Colonic mucosa (tissue), 4 donors: ENCODE data around the gene SOD2. TPM values are rescaled to one million over a fixed set of nuclear protein-coding genes. Genes with fewer than 3 reads are reported as not detected.
"Not testable (repeated sequence)": the region's sequence is repeated elsewhere in the genome, so short reads cannot be mapped to it uniquely, and the experiment has no call there.

Source experiments
- DNase-seq: peaks from one replicate; pipeline ENCODE4 v3.0.0-alpha.2; 2020
- H3K27ac ChIP-seq: fragments of 200-600 bp; one replicate; pipeline ENCODE4 v1.8.0; 2021
- H3K27me3 ChIP-seq: fragments of 200-600 bp; one replicate; pipeline ENCODE4 v1.8.0; 2021
- H3K36me3 ChIP-seq: fragments of 200-600 bp; one replicate; pipeline ENCODE4 v1.8.0; 2021
- H3K4me1 ChIP-seq: fragments of 200-600 bp; one replicate; pipeline ENCODE4 v1.8.0; 2021; ENCODE audit warnings: mild to moderate bottlenecking
- H3K4me3 ChIP-seq: fragments of 200-600 bp; one replicate; pipeline ENCODE4 v1.8.0; 2021
- H3K9ac ChIP-seq, 2 donors: one replicate each; pipeline ENCODE4 v1.7.0; 2013; ENCODE audit warnings: control low read depth in 2 of 2, low read depth in 2 of 2, low read length in 2 of 2
- H3K9me3 ChIP-seq: fragments of 200-600 bp; one replicate; pipeline ENCODE4 v1.8.0; 2021
- intact Hi-C: fragments of 100-400 bp; cut with DNase I; formaldehyde crosslinking; loops from one replicate; pipeline ENCODE4 v1.14.1; 2022
- total RNA-seq, 2 donors: library from RNA; stranded (reverse); fragmentation: NEBNext Ultra II Directional in 1 of 2; extraction: Animal tissue kit (Norgen Biotek cat#: 25700) in 1 of 2; gene quantifications; one replicate each; pipeline ENCODE4 v1.2.1, GENCODE V29; 2021
- TF ChIP-seq, protein P1 (sequence below): fragments of 200-600 bp; IDR thresholded peaks from one replicate; pipeline ENCODE4 v1.8.0; 2022; ENCODE audit warnings: antibody characterized with exemption, mild to moderate bottlenecking
- donor health status: healthy.
- donor health status: DM: no; HTN: no; CAD: no.
- donor health status: DM: no; HTN: no; CAD: no.

SOD2 gene
- total RNA-seq, 2 donors from 2014 or later: 199 to 365 TPM

DNA sequence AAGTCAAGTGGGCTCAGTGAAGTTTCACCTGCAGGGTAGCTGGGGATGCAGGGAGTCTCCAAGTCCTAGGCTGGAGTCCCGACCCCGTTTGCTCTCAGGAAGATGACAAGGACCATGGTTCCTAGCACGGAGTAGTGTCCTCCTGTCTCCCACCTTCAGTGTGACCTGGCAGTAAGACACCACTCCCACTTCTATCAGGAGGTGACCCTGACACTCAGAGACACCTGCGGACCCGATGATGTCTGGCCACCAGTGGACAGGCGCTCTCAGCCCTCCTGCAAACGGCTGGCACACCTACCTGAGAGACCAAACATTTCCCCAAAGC, 1.1 kb downstream of the SOD2 start:
- Histone ChIP-seq H3K27ac (peak overlapping the region; percentile 99), H3K9me3 (no peaks in the 10 kb centered on the region), H3K9ac (peak overlapping the region; percentile 96 to 98), H3K4me3 (peak overlapping the region; percentile 97), H3K36me3 (no peaks in the 10 kb centered on the region), H3K4me1 (no peaks in the 10 kb centered on the region), H3K27me3 (no peaks in the 10 kb centered on the region)
- DNase-seq: no peak
- intact Hi-C loops: loop anchor here (5.0 kb wide), 2 partner anchors 35 to 95 kb away; partner anchors contain the start of genes TCP1 and WTAP
- TF ChIP-seq, protein P1, sequence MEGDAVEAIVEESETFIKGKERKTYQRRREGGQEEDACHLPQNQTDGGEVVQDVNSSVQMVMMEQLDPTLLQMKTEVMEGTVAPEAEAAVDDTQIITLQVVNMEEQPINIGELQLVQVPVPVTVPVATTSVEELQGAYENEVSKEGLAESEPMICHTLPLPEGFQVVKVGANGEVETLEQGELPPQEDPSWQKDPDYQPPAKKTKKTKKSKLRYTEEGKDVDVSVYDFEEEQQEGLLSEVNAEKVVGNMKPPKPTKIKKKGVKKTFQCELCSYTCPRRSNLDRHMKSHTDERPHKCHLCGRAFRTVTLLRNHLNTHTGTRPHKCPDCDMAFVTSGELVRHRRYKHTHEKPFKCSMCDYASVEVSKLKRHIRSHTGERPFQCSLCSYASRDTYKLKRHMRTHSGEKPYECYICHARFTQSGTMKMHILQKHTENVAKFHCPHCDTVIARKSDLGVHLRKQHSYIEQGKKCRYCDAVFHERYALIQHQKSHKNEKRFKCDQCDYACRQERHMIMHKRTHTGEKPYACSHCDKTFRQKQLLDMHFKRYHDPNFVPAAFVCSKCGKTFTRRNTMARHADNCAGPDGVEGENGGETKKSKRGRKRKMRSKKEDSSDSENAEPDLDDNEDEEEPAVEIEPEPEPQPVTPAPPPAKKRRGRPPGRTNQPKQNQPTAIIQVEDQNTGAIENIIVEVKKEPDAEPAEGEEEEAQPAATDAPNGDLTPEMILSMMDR: no peak

DNA sequence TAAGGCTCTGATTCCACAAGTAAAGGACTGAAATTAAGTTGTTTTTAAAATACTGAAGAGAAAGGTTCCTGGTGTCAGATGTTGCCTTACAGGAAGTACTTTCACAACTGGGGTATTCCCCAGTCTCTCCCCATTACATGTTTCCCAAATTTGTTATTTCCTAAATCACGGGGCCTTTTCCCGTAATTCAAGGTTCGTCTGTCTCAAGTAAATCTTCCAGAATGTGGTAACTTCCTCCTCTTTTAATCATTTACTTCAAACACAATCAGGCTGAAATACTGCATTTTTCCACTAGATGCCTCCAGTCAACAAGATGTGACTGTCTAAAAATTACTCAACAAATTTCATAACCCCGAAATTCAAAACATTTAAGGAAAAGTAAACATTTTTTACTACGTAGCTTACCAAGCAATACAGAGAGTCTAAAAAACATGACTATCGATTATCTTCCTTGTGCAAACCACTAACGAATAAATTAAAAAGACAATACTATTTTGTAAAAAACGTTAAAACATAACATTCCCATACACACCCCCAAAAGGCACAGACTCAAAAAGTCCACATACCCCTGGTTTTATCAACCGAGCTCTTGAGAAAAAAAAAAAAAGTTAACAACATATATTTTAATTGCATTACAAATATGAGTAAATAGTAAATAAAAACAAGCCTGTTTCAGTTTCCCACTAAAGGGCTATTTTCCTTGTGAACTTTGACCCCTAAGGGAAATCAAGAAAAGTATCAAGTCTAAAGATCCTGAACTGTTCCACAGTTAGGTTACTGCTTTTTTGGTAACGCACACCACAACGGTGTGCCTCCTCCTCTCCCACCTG, 1.7 kb downstream of the SOD2 start:
- no peaks in the 10 kb centered on the region for H3K4me1 ChIP-seq
- H3K4me3 ChIP-seq: peak overlapping the region; percentile 97
- H3K36me3 ChIP-seq: no peaks in the 10 kb centered on the region
- peak; percentile 57 for DNase-seq
- peak overlapping the region; percentile 96 to 98 for H3K9ac ChIP-seq
- TF ChIP-seq, protein P1: peak; percentile 74
- H3K9me3 ChIP-seq: no peaks in the 10 kb centered on the region
- peak overlapping the region; percentile 99 for H3K27ac ChIP-seq
- no peaks in the 10 kb centered on the region for H3K27me3 ChIP-seq
- intact Hi-C loops: loop anchor here (5.0 kb wide), 2 partner anchors 36 to 96 kb away; partner anchors contain the start of genes TCP1 and WTAP

DNA sequence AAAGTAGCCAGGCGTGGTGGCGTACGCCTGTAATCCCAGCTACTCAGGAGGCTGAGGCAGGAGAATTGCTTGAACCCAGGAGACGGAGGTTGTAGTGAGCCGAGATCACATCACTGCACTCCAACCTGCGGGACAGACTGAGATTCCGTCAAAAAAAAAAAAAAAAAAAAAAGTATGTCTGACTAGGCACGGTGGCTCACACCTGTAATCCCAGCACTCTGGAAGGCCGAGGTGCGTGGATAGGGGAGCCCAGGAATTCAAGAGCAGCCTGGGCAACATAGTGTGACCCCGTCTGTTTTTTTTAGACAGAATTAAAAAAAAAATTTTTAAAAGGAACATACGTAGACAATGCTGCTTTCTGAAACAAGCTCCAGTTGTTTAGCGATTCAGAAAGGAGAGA, 2.9 kb downstream of the SOD2 start:
- H3K27ac ChIP-seq, H3K4me1 ChIP-seq, H3K4me3 ChIP-seq, DNase-seq, H3K27me3 ChIP-seq, H3K9ac ChIP-seq, H3K36me3 ChIP-seq, H3K9me3 ChIP-seq: not testable (repeated sequence)
- intact Hi-C loops: loop anchor here (5.0 kb wide), 2 partner anchors 37 to 97 kb away; partner anchors contain the start of genes TCP1 and WTAP

DNA sequence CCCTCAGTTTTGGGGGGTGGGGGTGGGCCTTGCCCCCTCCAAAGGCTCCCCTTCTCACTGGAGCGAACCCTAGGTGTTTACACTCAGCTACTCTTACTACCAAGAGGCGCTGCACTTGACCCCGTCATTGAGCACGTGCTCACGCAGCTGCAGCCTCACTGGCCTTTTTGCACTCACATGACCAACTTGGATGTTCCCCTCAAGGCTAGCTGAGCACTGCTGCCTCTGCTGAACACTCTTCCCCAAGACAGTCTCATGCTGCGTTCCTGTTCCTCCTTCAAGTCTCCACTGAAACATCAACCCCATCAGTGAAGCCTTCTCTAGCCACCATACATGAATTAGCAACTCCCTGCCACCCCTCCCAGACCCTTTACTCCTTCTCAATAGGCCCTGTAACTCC, 4.0 kb downstream of the SOD2 start:
- intact Hi-C loops: loop anchor here (10.0 kb wide), 1 partner anchor 166 kb away; no protein-coding TSS in a partner anchor
- DNase-seq: no peak
- Histone ChIP-seq H3K9me3 (no peaks in the 10 kb centered on the region), H3K27ac (no peak overlapping the region), H3K9ac (no peak overlapping the region), H3K36me3 (peaks cover 7% of the 10 kb centered on the region), H3K27me3 (no peaks in the 10 kb centered on the region), H3K4me3 (no peak overlapping the region), H3K4me1 (no peaks in the 10 kb centered on the region)
- TF ChIP-seq, protein P1: no peak

DNA sequence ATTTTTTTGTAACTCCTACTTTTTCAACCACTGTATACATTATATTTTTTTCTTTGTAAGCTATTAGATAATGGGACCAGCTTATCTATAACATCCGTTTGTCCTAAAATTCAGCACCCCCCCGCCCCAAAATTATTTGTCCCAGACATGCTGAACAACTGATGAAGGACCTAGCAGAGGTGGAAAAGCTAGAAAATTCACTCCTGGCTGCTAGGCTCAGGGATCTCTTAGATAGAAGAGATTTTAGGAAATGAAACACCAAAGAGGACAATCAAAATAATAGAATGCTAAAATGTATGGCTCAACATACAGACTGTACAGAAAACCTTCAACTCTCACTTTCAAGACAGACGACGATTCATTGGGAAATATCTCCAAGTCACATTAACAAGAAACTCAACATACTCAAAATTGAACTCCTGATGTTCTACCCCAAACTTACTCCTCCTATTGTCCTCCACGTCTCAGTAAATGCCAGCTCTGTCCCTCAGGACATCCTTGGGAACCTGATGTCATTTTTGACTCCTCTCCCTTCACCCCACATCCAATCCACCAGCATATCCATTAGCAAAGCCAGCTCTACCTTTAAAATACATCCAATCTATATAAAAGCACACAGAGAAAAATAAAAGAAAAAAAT, 4.7 kb downstream of the SOD2 start:
- intact Hi-C loops: loop anchor here (10.0 kb wide), 1 partner anchor 166 kb away; no protein-coding TSS in a partner anchor
- no peak for DNase-seq
- TF ChIP-seq, protein P1: no peak
- Histone ChIP-seq H3K36me3 (peaks cover 13% of the 10 kb centered on the region), H3K4me3 (no peak overlapping the region), H3K27ac (no peak overlapping the region), H3K27me3 (no peaks in the 10 kb centered on the region), H3K9me3 (no peaks in the 10 kb centered on the region), H3K4me1 (no peaks in the 10 kb centered on the region), H3K9ac (no peak overlapping the region)
